Adrenal gland (tissue), 12 donors: Measurements from ENCODE around the gene MDM2. TPM values are rescaled to one million over a fixed set of nuclear protein-coding genes. Genes with fewer than 3 reads are reported as not detected.

ENCODE experiments used
- DNase-seq, 7 donors: peaks; one replicate each; pipeline ENCODE4 v3.0.0-alpha.2; 2019 to 2020
- H3K27ac ChIP-seq, 5 donors: fragments of 200-600 bp; sonication (generic) in 4 of 5; 1 replicate in 3 of 5; 2 replicates in 2 of 5; pipeline versions ENCODE4 v1.5.1 to v1.8.0; 2016 to 2020; ENCODE audit warnings: mild to moderate bottlenecking in 1 of 5
- H3K27me3 ChIP-seq: fragments of 200-600 bp; 2 replicates; pipeline ENCODE4 v1.8.0; 2021
- H3K36me3 ChIP-seq, 2 donors: fragments of 200-600 bp; replicated peaks in 1 of 2; 1 replicate in 1 of 2; 2 replicates in 1 of 2; pipeline versions ENCODE4 v1.5.1 to v1.8.0; 2018 to 2022
- H3K4me1 ChIP-seq, 2 donors: fragments of 200-600 bp; replicated peaks in 1 of 2; 1 replicate in 1 of 2; 2 replicates in 1 of 2; pipeline versions ENCODE4 v1.5.1 to v1.8.0; 2018 to 2021
- H3K4me3 ChIP-seq, 4 donors: fragments of 200-600 bp; sonication (generic) in 3 of 4; one replicate each; pipeline ENCODE4 v1.5.1; 2016 to 2018
- H3K9me3 ChIP-seq, 3 donors: fragments of 200-600 bp; sonication (generic) in 1 of 3; replicated peaks in 1 of 3; 1 replicate in 2 of 3; 2 replicates in 1 of 3; pipeline versions ENCODE4 v1.5.1 to v1.8.0; 2016 to 2021
- POLR2A ChIP-seq, 2 donors: fragments of 450-650 bp; IDR thresholded peaks; one replicate each; pipeline ENCODE4 v1.6.1; 2017; ENCODE audit warnings: antibody characterized with exemption in 2 of 2, mild to moderate bottlenecking in 2 of 2, moderate library complexity in 1 of 2
- WGBS, 4 donors: extraction: QIAGEN DNeasy Blood & Tissue Kit in 2 of 4; methylation state at CpG; one replicate each; pipeline versions ENCODE4 v1.1.5 to v1.1.7; 2013 to 2017; 5-methylcytosine and 5-hydroxymethylcytosine counted together
- intact Hi-C, 2 donors: fragments of 100-400 bp; cut with DNase I; formaldehyde crosslinking; loops; one replicate each; pipeline versions ENCODE4 v1.14.1 to v1.15.0; 2022 to 2023
- polyA plus RNA-seq, 3 donors: library from polyadenylated mRNA; stranded (reverse); fragments of 200-250 nt in 2 of 3; fragments of 350-450 nt in 1 of 3; fragmentation: Illumina TruSeq in 1 of 3; extraction: RNeasy Lipid Tissue Mini Kit (QIAGEN cat#74804) in 1 of 3; gene quantifications; one replicate each; pipeline ENCODE4 v1.2.3, GENCODE V29; 2013 to 2014
- total RNA-seq, 9 donors: library from RNA; depleted of rRNA in 4 of 9; stranded (reverse); fragments of >200 nt in 4 of 9; fragments of 120-200 nt in 1 of 9; fragmentation: NEBNext Ultra II Directional in 1 of 9; extraction: Animal tissue kit (Norgen Biotek cat#: 25700) in 1 of 9; gene quantifications; one replicate each; pipeline versions ENCODE4 v1.1.0 to v1.2.4, GENCODE V29; 2013 to 2023
- TF ChIP-seq, protein P1 (sequence below), 6 experiments: fragments of 450-650 bp in 4 of 6; fragments of 200-600 bp in 2 of 6; sonication (generic) in 1 of 6; IDR thresholded peaks; 1 replicate in 5 of 6; 2 replicates in 1 of 6; pipeline versions ENCODE4 v1.5.1 to v1.8.0; 2016 to 2021; ENCODE audit warnings: antibody characterized with exemption in 6 of 6, mild to moderate bottlenecking in 2 of 6, moderate library complexity in 1 of 6
- donor health status: healthy with polysubstance abuse.
- donor health status: Bipolar disorder and iron deficiency.
- donor health status: DM: yes; HTN: yes; CAD: no.
- donor health status: DM: no; HTN: no; CAD: no.
- donor health status: DM: no; HTN: no; CAD: no.
- donor health status: DM: yes; HTN: yes; CAD: no.

Gene MDM2
- total and polyA plus RNA-seq, 12 donors, result 44.3 to 241 (median 107) TPM

DNA sequence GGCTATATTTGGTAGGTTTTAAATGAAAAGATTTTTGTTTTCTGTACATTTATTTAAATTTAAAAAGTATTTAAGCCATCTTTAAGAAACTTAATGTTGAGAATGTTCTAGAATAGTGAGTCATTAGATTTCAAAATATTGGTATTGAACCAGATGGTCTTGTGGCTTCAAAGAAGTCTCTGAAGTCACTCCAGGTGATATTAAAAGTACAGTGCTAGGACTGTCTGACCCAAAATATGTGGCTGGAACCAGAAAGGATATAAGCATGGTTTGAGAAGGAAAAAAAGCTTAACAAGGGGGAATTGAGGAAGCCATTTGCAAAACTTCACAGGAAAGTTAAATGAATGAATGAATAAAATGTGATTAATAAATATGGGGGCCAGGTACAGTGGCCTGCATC lies 28.7 kb upstream of the MDM2 start:
- no peaks in the 10 kb centered on the region for H3K9me3 ChIP-seq
- H3K27me3 ChIP-seq, result no peaks in the 10 kb centered on the region
- DNase-seq, result no peak
- H3K27ac ChIP-seq, result no peak overlapping the region
- no peaks in the 10 kb centered on the region for H3K36me3 ChIP-seq
- TF ChIP-seq, protein P1, sequence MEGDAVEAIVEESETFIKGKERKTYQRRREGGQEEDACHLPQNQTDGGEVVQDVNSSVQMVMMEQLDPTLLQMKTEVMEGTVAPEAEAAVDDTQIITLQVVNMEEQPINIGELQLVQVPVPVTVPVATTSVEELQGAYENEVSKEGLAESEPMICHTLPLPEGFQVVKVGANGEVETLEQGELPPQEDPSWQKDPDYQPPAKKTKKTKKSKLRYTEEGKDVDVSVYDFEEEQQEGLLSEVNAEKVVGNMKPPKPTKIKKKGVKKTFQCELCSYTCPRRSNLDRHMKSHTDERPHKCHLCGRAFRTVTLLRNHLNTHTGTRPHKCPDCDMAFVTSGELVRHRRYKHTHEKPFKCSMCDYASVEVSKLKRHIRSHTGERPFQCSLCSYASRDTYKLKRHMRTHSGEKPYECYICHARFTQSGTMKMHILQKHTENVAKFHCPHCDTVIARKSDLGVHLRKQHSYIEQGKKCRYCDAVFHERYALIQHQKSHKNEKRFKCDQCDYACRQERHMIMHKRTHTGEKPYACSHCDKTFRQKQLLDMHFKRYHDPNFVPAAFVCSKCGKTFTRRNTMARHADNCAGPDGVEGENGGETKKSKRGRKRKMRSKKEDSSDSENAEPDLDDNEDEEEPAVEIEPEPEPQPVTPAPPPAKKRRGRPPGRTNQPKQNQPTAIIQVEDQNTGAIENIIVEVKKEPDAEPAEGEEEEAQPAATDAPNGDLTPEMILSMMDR (IDR thresholded peaks at IDR 0.05), result no peak
- TF ChIP-seq POLR2A (IDR thresholded peaks at IDR 0.05), result no peak
- intact Hi-C loops, result no loop called here
- H3K4me3 ChIP-seq, result no peak overlapping the region
- peaks cover 0 to under 1% of the 10 kb centered on the region in 2 donors for H3K4me1 ChIP-seq

DNA sequence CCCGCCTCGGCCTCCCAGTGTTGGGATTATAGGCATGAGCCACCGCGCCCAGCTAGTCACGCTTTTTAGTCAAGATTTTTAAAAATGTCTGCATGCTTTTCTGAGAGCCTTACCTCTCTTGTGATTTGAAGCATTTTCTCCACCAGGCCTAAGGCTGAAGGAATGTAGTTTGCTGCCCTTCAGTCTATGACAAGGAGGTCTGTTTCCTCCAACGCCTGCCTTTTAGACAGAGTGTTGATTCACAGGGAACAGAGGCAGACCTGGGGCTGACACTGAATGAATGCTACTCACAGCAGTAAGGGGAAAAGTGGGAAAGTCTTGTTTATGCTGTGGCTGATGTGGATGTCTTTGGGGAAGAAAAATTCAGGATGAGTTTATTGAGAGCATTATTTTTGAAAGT lies 27.2 kb upstream of the MDM2 start:
- Histone ChIP-seq H3K4me1 (peaks cover 12 to 15% of the 10 kb centered on the region in 2 donors), H3K4me3 (no peak overlapping the region), H3K36me3 (no peaks in the 10 kb centered on the region), H3K9me3 (no peaks in the 10 kb centered on the region), H3K27me3 (no peaks in the 10 kb centered on the region), H3K27ac (no peak overlapping the region)
- no peak for DNase-seq
- WGBS, 4 donors, result 92 to 97% (median 96%) methylated on average over 4 to 6 of the region's 6 CpGs
- TF ChIP-seq, protein P1 (IDR thresholded peaks at IDR 0.05), result no peak
- no peak for TF ChIP-seq POLR2A (IDR thresholded peaks at IDR 0.05)
- intact Hi-C loops, result no loop called here

DNA sequence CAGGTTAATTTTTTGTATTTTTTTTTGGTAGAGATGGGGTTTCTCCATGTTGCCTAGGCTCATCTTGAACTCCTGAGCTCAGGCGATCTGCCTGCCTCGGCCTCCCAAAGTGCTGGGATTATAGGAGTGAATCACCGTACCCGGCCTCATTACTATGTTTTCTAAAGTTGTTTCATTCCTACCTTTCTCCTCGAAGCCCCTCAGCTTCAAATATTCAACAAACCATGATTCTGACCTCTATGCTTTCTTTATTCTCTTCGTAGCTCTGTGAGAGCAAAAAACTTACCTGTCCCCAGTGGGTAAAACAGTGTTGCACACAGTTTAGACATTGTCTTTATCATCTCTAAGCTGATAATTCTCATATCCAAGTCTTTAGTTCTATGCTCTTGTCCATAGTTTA lies 26.2 kb upstream of the MDM2 start:
- TF ChIP-seq, protein P1 (IDR thresholded peaks at IDR 0.05), result no peak
- no peak for TF ChIP-seq POLR2A (IDR thresholded peaks at IDR 0.05)
- no peaks in the 10 kb centered on the region for H3K36me3 ChIP-seq
- 95 to 97% (median 96%) methylated on average over 6 of the region's 6 CpGs for WGBS, 4 donors
- no peak for DNase-seq
- intact Hi-C loops, result no loop called here
- peaks cover 17 to 25% of the 10 kb centered on the region in 2 donors for H3K4me1 ChIP-seq
- H3K27me3 ChIP-seq, result no peaks in the 10 kb centered on the region
- no peak overlapping the region for H3K27ac ChIP-seq
- no peak overlapping the region for H3K4me3 ChIP-seq
- H3K9me3 ChIP-seq, result no peaks in the 10 kb centered on the region

DNA sequence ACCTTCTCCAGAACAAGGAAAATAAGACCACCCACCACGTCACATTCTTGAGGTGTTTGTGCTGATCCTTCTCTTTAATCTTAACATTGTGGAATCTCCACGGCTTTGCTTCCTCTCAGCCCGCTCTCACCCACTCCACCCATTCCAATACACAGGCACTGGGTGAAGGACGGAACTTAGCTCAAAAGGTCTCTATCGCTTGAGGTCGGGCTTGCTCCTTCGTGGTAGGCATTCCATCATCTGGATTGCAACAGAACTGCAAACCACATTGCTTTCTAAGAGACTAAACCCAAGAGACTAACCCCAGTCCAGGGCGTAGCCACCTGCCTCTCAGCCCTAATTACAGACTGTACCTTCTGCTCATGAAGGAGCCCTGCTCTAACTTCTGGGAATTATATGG lies 24.0 kb upstream of the MDM2 start:
- Histone ChIP-seq H3K27me3 (no peaks in the 10 kb centered on the region), H3K9me3 (no peaks in the 10 kb centered on the region), H3K27ac (no peak overlapping the region), H3K4me1 (peaks cover 26 to 46% of the 10 kb centered on the region in 2 donors), H3K36me3 (no peaks in the 10 kb centered on the region), H3K4me3 (no peak overlapping the region)
- DNase-seq, result peak in 2 of 7 donors; percentile 23 to 54
- TF ChIP-seq POLR2A (IDR thresholded peaks at IDR 0.05), result no peak
- TF ChIP-seq, protein P1 (IDR thresholded peaks at IDR 0.05), result no peak
- WGBS, 4 donors, result 71 to 86% (median 74%) methylated on average over 8 of the region's 8 CpGs
- intact Hi-C loops, result no loop called here
